SK-N-SH (cell line): ENCODE results near the gene TAOK2. TPM values are rescaled to one million over a fixed set of nuclear protein-coding genes. Genes with fewer than 3 reads are reported as not detected.

Experiments
- CTCF ChIA-PET: fragments of 300-600, 350-600 bp; formaldehyde crosslinking; extraction: SDS; loops from one replicate; lab custom pipeline; 2021; lab: Yijun Ruan, JAX
- POLR2A ChIA-PET: fragments of 350-600 bp; sonication (Branson Sonifier 250); formaldehyde crosslinking; extraction: SDS; loops from one replicate; lab custom pipeline; 2020; ENCODE audit warnings: antibody characterized with exemption, inconsistent platforms; lab: Yijun Ruan, JAX
- DNase-seq: peaks from one replicate; pipeline ENCODE4 v3.0.0; 2012
- H2AFZ ChIP-seq: fragments of 200-600 bp; sonication (generic); 2 replicates; pipeline ENCODE4 v1.8.1; 2016; ENCODE audit warnings: antibody characterized with exemption, mild to moderate bottlenecking, low read depth
- H3F3A ChIP-seq: fragments of 200-600 bp; sonication (generic); replicated peaks from 2 replicates; pipeline ENCODE3; 2016; ENCODE audit warnings: antibody characterized with exemption, mild to moderate bottlenecking; ENCODE audit not compliant: insufficient read depth
- H3K27ac ChIP-seq, 2 experiments: fragments of 200-500 bp in 1 of 2; fragments of 200-600 bp in 1 of 2; sonication (Bioruptor generic) in 1 of 2; sonication (generic), shearing (Covaris generic) in 1 of 2; 2 replicates each; pipeline versions ENCODE4 v1.5.1 to v1.6.1; 2014 to 2016; ENCODE audit warnings: low read depth in 2 of 2, inconsistent platforms in 1 of 2, low read length in 1 of 2, mild to moderate bottlenecking in 1 of 2, mixed read lengths in 1 of 2
- H3K27me3 ChIP-seq: fragments of 200-600 bp; sonication (generic), shearing (Covaris generic); 2 replicates; pipeline ENCODE4 v1.6.1; 2016; ENCODE audit warnings: mixed run types; ENCODE audit not compliant: insufficient read depth
- H3K36me3 ChIP-seq, 2 experiments: fragments of 200-500 bp in 1 of 2; fragments of 200-600 bp in 1 of 2; sonication (Bioruptor generic) in 1 of 2; sonication (generic) in 1 of 2; replicated peaks in 1 of 2; 2 replicates each; pipeline versions ENCODE3 to v1.5.1; 2014 to 2016; ENCODE audit warnings: low read length in 1 of 2, mild to moderate bottlenecking in 1 of 2; ENCODE audit not compliant: insufficient read depth in 2 of 2, control insufficient read depth in 1 of 2
- H3K4me1 ChIP-seq, 2 experiments: fragments of 200-500 bp in 1 of 2; fragments of 200-600 bp in 1 of 2; sonication (Bioruptor generic) in 1 of 2; sonication (generic), shearing (Covaris generic) in 1 of 2; 2 replicates each; pipeline versions ENCODE4 v1.5.1 to v1.6.1; 2014 to 2016; ENCODE audit warnings: low read depth in 1 of 2, low read length in 1 of 2, mixed run types in 1 of 2; ENCODE audit not compliant: insufficient read depth in 2 of 2, control insufficient read depth in 1 of 2
- H3K4me2 ChIP-seq: fragments of 200-600 bp; sonication (generic), shearing (Covaris generic); 2 replicates; pipeline ENCODE4 v1.6.1; 2017; ENCODE audit warnings: mixed run types
- H3K4me3 ChIP-seq, 2 experiments: fragments of 200-500 bp in 1 of 2; fragments of 200-600 bp in 1 of 2; sonication (Bioruptor generic) in 1 of 2; sonication (generic), shearing (Covaris generic) in 1 of 2; 2 replicates each; pipeline versions ENCODE4 v1.5.1 to v1.8.1; 2014 to 2016; ENCODE audit warnings: low read depth in 2 of 2, inconsistent platforms in 1 of 2, low read length in 1 of 2, mild to moderate bottlenecking in 1 of 2, mixed read lengths in 1 of 2, moderate library complexity in 1 of 2
- H3K79me2 ChIP-seq: fragments of 200-600 bp; sonication (generic); 2 replicates; pipeline ENCODE4 v1.8.1; 2017; ENCODE audit warnings: mild to moderate bottlenecking; ENCODE audit not compliant: insufficient read depth
- H3K9ac ChIP-seq: fragments of 200-600 bp; sonication (generic); 2 replicates; pipeline ENCODE4 v1.6.1; 2017; ENCODE audit warnings: mixed run types
- H3K9me2 ChIP-seq: fragments of 200-600 bp; sonication (generic); 2 replicates; pipeline ENCODE4 v1.6.1; 2017; ENCODE audit warnings: mixed run types
- H3K9me3 ChIP-seq: fragments of 200-600 bp; sonication (generic); 2 replicates; pipeline ENCODE4 v1.6.1; 2017; ENCODE audit warnings: mixed run types, mild to moderate bottlenecking, moderate library complexity
- H4K20me1 ChIP-seq: fragments of 200-600 bp; sonication (generic); 2 replicates; pipeline ENCODE4 v1.6.1; 2017; ENCODE audit warnings: mild to moderate bottlenecking, mixed run types; ENCODE audit not compliant: insufficient read depth
- EP300 ChIP-seq, 2 experiments: IDR thresholded peaks; 2 replicates each; pipeline versions ENCODE4 v1.4.0 to v1.6.1; 2012; ENCODE audit warnings: borderline replicate concordance in 1 of 2, low read depth in 1 of 2, low read length in 1 of 2
- NRF1 ChIP-seq: IDR thresholded peaks from 2 replicates; pipeline ENCODE4 v1.6.1; 2012; ENCODE audit warnings: low read depth, mild to moderate bottlenecking, low read length
- SIN3A ChIP-seq: IDR thresholded peaks from 2 replicates; pipeline ENCODE4 v1.6.1; 2012; ENCODE audit warnings: low read depth, mild to moderate bottlenecking, low read length, moderate library complexity, borderline replicate concordance
- SMC3 ChIP-seq: IDR thresholded peaks from 2 replicates; pipeline ENCODE4 v1.6.1; 2012; ENCODE audit warnings: low read depth, low read length, improper control_type of control experiment
- WGBS: methylation state at CpG from one replicate; pipeline ENCODE4 v1.1.6; 2017; ENCODE audit warnings: low lambda C conversion rate; 5-methylcytosine and 5-hydroxymethylcytosine counted together
- polyA plus RNA-seq, 3 experiments: library from polyadenylated mRNA; depleted of rRNA; stranded (reverse); fragments of >200 nt; gene quantifications; 2 replicates each; pipeline ENCODE4 v1.2.3, GENCODE V29; 2012
- TF ChIP-seq, protein P1 (sequence below): IDR thresholded peaks from 2 replicates; pipeline ENCODE4 v1.4.0; 2012; ENCODE audit warnings: low read depth, borderline replicate concordance
- TF ChIP-seq, protein P2 (sequence below): IDR thresholded peaks from 2 replicates; pipeline ENCODE4; 2012
- TF ChIP-seq, protein P3 (sequence below): IDR thresholded peaks from 2 replicates; pipeline ENCODE4 v1.4.0; 2012; ENCODE audit warnings: low read depth

The TAOK2 gene
- polyA plus RNA-seq, 1 of the 3 experiments (the other 2 are of a cell fraction): 21.9 TPM

DNA sequence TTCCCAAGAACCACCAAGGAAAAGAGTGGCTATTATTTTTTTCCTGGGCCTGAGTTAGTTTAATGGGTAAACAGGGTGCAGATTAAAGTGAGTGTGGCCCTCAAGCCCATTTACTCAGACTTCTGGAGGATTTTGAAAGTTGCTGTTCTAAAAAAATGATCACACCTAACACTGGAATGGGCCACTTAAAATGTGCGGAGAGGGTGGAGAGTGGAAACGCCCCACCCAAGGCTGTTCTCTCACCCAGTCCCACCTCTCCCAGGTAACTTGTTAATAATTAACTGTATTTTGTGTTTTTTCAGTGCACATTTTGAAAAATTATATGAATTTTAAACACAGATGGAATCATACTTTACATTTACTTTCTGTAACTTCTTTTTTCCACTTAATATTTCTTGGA lies 16.4 kb downstream of the TAOK2 start:
- TF ChIP-seq, protein P1, sequence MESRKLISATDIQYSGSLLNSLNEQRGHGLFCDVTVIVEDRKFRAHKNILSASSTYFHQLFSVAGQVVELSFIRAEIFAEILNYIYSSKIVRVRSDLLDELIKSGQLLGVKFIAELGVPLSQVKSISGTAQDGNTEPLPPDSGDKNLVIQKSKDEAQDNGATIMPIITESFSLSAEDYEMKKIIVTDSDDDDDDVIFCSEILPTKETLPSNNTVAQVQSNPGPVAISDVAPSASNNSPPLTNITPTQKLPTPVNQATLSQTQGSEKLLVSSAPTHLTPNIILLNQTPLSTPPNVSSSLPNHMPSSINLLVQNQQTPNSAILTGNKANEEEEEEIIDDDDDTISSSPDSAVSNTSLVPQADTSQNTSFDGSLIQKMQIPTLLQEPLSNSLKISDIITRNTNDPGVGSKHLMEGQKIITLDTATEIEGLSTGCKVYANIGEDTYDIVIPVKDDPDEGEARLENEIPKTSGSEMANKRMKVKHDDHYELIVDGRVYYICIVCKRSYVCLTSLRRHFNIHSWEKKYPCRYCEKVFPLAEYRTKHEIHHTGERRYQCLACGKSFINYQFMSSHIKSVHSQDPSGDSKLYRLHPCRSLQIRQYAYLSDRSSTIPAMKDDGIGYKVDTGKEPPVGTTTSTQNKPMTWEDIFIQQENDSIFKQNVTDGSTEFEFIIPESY: no peak
- TF ChIP-seq, protein P2, sequence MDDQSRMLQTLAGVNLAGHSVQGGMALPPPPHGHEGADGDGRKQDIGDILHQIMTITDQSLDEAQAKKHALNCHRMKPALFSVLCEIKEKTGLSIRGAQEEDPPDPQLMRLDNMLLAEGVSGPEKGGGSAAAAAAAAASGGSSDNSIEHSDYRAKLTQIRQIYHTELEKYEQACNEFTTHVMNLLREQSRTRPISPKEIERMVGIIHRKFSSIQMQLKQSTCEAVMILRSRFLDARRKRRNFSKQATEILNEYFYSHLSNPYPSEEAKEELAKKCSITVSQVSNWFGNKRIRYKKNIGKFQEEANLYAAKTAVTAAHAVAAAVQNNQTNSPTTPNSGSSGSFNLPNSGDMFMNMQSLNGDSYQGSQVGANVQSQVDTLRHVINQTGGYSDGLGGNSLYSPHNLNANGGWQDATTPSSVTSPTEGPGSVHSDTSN: no peak
- TF ChIP-seq EP300 (IDR thresholded peaks at IDR 0.05; ENCODE audit: borderline replicate concordance in 1 of 2, low read depth in 1 of 2, low read length in 1 of 2): no peak
- TF ChIP-seq SIN3A: no peak
- no peak for TF ChIP-seq NRF1
- ChIA-PET POLR2A (interaction anchor here (0.5 to 1.4 kb wide), 2 partner anchors 17 to 52 kb away, joined by 3 to 4 read pairs; partner anchors contain the start of gene TAOK2), CTCF (interaction anchor here (1.3 kb wide), 1 partner anchor 15 kb away, joined by 3 read pairs; no protein-coding TSS in a partner anchor)
- Histone ChIP-seq H3K4me2 (no peak overlapping the region), H3K4me3 (no peak overlapping the region), H3K36me3 (peaks cover 4 to 83% of the 10 kb centered on the region in 2 experiments), H2AFZ (no peak overlapping the region), H3K27ac (no peak overlapping the region), H3K79me2 (no peaks in the 10 kb centered on the region), H3K9ac (no peak overlapping the region), H3F3A (peaks cover 10% of the 10 kb centered on the region), H4K20me1 (no peaks in the 10 kb centered on the region), H3K27me3 (no peaks in the 10 kb centered on the region), H3K4me1 (peaks cover 0 to 7% of the 10 kb centered on the region in 2 experiments; a peak in 1 of 4 replicates), H3K9me3 (no peaks in the 10 kb centered on the region), H3K9me2 (no peaks in the 10 kb centered on the region)
- DNase-seq: no peak
- 93% methylated on average over 2 of the region's 2 CpGs for WGBS

DNA sequence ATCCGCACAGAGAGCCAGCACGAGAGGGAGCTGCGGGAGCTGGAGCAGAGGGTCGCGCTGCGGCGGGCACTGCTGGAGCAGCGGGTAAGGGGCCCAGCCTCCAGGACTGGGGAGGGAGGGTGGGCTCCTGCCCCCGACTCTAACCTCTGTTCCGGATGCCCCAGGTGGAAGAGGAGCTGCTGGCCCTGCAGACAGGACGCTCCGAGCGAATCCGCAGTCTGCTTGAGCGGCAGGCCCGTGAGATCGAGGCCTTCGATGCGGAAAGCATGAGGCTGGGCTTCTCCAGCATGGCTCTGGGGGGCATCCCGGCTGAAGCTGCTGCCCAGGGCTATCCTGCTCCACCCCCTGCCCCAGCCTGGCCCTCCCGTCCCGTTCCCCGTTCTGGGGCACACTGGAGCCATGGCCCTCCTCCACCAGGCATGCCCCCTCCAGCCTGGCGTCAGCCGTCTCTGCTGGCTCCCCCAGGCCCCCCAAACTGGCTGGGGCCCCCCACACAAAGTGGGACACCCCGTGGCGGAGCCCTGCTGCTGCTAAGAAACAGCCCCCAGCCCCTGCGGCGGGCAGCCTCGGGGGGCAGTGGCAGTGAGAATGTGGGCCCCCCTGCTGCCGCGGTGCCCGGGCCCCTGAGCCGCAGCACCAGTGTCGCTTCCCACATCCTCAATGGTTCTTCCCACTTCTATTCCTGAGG lies 17.4 kb downstream of the TAOK2 start:
- no peak overlapping the region for H3K9ac ChIP-seq
- H3K4me1 ChIP-seq: peaks cover 0 to 10% of the 10 kb centered on the region in 2 experiments; a peak in 1 of 4 replicates
- H3F3A ChIP-seq: peaks cover 10% of the 10 kb centered on the region
- H2AFZ ChIP-seq: no peak overlapping the region
- DNase-seq: no peak
- H3K4me2 ChIP-seq: no peak overlapping the region
- H3K79me2 ChIP-seq: no peaks in the 10 kb centered on the region
- H3K4me3 ChIP-seq: no peak overlapping the region
- no peak overlapping the region for H3K27ac ChIP-seq
- H3K27me3 ChIP-seq: no peaks in the 10 kb centered on the region
- H3K36me3 ChIP-seq: peaks cover 4 to 73% of the 10 kb centered on the region in 2 experiments
- H4K20me1 ChIP-seq: no peaks in the 10 kb centered on the region
- TF ChIP-seq, protein P2: no peak
- TF ChIP-seq SMC3: no peak
- TF ChIP-seq, protein P3, sequence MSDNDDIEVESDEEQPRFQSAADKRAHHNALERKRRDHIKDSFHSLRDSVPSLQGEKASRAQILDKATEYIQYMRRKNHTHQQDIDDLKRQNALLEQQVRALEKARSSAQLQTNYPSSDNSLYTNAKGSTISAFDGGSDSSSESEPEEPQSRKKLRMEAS: no peak
- ChIA-PET CTCF (no interaction called here), POLR2A (no interaction called here)
- H3K9me2 ChIP-seq: no peaks in the 10 kb centered on the region
- WGBS: 97% methylated on average over 26 of the region's 35 CpGs
- no peaks in the 10 kb centered on the region for H3K9me3 ChIP-seq
